ENCODE results near the gene SSBP4.
A peak's percentile ranks its signal among the peaks of the same experiment; 100 is the strongest.

Gene SSBP4

DNA sequence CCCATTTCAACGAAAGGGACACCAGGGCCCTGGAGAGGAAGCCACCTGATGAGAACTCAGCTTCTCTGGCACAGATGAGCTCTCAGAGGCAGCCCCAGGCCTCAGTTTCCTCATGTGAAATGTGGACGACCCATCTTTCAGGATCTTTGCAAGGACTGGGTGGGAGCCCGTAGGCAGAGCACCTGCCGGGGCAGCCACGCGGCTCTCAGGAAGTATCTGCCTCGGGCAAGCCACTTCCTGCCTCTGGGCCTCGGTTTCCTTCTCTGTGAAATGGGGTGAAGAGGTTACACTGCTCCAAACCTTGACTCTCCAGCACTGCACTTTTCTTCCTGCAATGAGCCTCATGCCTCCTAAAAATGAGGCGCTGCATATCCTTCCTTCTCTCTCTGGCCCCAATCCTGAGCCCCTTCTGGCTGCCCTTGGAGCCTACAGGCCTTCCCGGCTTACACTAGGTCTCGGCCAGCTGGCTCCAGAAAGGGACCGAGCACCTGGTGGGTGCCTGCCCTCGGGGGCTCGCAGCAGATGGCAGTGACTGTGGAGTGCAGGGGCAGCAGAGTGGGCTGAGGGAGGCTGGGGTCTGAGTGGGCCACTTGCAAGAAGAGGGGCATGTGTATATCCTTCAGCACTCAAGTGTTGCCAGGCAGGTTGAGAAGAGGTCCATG, 3.5 kb downstream of the SSBP4 start:
- DNase-seq = no peak

DNA sequence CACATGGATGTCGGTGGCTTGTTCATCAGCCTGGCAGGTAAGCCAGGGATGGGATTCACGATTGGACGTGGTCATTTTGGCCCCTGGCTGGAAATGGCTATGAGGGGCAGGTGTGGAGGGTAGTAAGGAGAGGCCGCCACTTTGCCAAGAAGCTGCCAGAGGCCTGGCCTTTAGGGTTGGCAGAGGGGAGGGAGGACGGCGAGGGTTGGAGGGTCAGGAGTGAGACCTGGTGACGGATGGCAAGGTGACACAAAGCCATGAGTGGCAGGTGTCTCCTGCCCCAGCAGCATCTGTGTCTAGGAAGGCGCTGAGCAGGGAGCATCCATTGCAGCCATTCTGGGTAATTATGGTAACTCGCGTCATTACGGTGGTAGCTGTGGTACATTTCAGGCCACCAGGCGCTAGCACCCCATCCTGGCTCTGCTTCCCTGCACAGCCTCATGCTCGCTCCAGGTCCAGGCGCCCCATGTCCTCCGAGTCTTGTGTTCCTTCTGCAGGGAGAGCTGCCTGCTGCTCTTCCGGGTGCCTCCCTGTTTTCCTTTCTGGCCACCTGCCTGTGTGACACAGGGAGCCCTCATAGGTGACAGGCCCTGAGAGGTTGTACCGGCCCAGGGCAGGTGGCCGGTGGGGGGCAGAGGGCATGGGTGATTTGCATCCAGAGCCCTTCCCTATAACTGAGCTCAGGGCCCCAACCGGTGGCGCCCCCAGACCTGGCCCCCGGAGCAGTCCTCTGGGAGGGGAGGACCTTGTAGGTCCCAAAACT, 4.2 kb downstream of the SSBP4 start:
- no peak for DNase-seq

GRCh38 chr19:18424122-18424889, 5.1 kb downstream of the SSBP4 start:
- DNase-seq = peak; percentile 47

GRCh38 chr19:18424890-18425514, 5.8 kb downstream of the SSBP4 start:
- DNase-seq = no peak

GRCh38 chr19:18425515-18426415, 6.6 kb downstream of the SSBP4 start:
- peak; percentile 13 for DNase-seq

DNA sequence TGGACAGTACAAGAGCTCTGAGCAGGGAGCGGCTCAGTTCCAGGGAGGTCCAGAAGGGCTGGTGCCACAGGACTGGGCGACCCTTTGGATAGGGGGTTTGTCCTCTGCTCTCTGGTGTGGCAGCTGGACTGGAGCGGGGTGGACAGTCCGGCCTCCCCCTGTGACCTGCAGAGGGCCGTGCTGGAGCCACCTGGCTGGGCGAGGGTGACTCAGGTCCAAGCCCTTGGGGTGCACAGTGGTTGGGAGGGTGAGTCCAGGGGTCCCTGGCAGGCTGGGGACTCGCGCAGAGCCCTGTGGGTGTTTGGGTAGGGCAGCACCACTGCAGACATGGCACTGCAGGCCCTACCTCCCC, 7.2 kb downstream of the SSBP4 start:
- no peak for DNase-seq

DNA sequence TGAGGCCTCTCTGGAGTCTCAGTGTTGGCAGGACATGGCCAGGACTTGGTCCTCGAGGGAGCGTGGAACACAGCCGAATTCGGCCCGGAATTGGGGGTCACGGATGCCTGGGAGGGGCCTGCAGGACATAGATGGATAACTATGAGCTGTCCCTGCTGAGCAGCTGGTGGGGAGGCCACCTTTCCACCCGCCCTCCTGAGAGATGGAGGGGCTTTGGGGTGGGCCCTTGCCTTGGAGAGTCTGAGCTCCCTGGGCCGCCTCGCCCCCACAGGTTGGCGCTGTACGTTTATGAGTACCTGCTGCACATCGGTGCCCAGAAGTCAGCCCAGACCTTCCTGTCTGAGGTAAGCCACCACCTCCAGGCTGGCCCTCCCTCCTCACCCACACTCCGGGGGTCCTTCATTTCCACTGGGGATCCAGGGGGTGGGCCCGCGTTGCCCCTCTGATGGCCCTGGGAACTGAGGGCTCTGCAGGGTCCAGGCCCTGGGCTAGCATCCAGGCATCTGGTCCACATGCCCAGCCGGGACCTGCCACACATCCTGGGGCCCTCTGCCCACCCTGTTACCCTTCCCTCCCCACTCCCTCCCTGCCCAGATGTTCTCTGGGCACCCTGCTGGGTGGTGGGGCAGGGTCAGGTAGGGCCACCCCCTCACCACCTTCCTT, 8.0 kb downstream of the SSBP4 start:
- peak; percentile 5 for DNase-seq

GRCh38 chr19:18427743-18428113, 8.5 kb downstream of the SSBP4 start:
- no peak for DNase-seq

- DNase-seq = no peak
These were observed 9.1 kb downstream of the SSBP4 start for GRCh38 chr19:18428173-18428786.

DNA sequence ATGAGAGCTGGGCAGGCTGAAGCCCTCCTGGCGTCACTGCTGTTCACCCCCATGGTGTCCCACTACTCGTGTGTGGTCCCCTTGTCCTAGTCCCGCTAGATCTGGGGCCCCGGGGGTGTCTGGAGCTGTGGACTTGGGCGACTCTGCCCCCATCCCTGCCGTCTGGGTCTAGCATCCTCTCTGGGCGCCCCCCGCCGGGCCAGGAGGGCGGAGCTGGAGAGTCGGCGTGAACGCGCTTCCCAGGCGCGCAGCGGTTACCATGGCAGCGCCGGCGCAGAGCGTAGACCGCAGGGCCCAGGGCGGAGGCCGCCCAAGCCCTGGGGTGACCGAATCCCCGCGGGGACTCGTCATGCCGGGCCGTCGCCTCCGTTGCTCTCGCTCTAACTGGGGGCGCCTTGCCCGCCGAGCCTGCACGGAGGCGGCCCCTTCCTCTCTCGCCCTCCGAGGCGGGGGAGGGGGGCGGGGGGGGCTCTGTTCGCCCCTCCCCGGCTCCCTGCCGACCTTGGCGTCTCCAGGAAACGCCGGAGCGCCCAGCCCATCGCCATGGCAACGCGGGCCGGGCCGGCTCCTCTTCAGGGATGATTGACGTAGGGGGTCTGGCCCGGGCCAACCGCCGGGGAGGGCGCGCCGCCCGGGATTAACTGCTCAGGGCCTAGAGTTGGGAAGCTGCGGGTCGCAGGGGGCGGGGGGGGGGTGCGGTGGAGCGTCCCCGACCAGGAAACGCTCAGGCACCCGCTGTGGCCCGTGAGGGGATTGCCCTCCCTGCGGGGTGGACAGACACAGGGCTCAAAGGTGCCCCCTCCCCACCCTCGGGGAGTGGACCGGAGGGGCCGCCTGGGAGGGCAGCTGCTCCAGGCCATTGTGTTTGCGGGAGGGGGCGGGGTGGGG, 9.8 kb downstream of the SSBP4 start:
- peak; percentile 97 for DNase-seq

- DNase-seq = no peak
These were observed 10.7 kb downstream of the SSBP4 start for GRCh38 chr19:18429717-18430416.

- DNase-seq = no peak
These were observed 11.4 kb downstream of the SSBP4 start for GRCh38 chr19:18430417-18431144.

- no peak for DNase-seq
These were observed 12.4 kb downstream of the SSBP4 start for GRCh38 chr19:18431351-18432197.

GRCh38 chr19:18432275-18433014, 13.2 kb downstream of the SSBP4 start:
- DNase-seq = peak; percentile 54

- peak; percentile 80 for DNase-seq
These were observed 14.0 kb downstream of the SSBP4 start for GRCh38 chr19:18433015-18433691.

GRCh38 chr19:18433735-18434398, 14.7 kb downstream of the SSBP4 start:
- DNase-seq = peak; percentile 80
